AG04450 (cell line): ENCODE results near the gene C11orf24. TPM values are rescaled to one million over a fixed set of nuclear protein-coding genes. Genes with fewer than 3 reads are reported as not detected.

Experiments
- CTCF ChIA-PET: fragments of 300-600, 350-600 bp; formaldehyde crosslinking; extraction: SDS; loops from one replicate; lab custom pipeline; 2022; ENCODE audit warnings: antibody characterized with exemption, inconsistent platforms; lab: Charles Lee
- POLR2A ChIA-PET: fragments of 350-600 bp; formaldehyde crosslinking; extraction: SDS; loops from one replicate; lab custom pipeline; 2021; ENCODE audit warnings: antibody characterized with exemption, inconsistent platforms; lab: Yijun Ruan, JAX
- DNase-seq: peaks from one replicate; pipeline ENCODE4 v3.0.0-alpha.2; 2011; ENCODE audit warnings: low read depth, low spot score
- H3K27ac ChIP-seq: one replicate; pipeline ENCODE4 v1.5.1; 2012; ENCODE audit warnings: low read depth, low read length, control low read depth
- H3K27me3 ChIP-seq: one replicate; pipeline ENCODE4 v1.6.0; 2012; ENCODE audit warnings: low read length; ENCODE audit not compliant: control insufficient read depth, insufficient read depth
- H3K4me3 ChIP-seq: 2 replicates; pipeline ENCODE4 v1.5.1; 2011; ENCODE audit warnings: mild to moderate bottlenecking, low read depth, low read length, control low read depth
- H3K9me3 ChIP-seq: 2 replicates; pipeline ENCODE4 v1.5.1; 2012; ENCODE audit warnings: low read length; ENCODE audit not compliant: control insufficient read depth, insufficient read depth
- polyA minus RNA-seq: library from RNA; depleted of rRNA, polyadenylated mRNA; stranded (reverse); fragments of >200 nt; gene quantifications from 2 replicates; pipeline ENCODE4 v1.2.3, GENCODE V29; 2011; rRNA and poly(A)+ RNA removed
- polyA plus RNA-seq: library from polyadenylated mRNA; depleted of rRNA; stranded (reverse); fragments of >200 nt; gene quantifications from 2 replicates; pipeline ENCODE4 v1.2.3, GENCODE V29; 2011; rRNA removed
- TF ChIP-seq, protein P1 (sequence below): IDR thresholded peaks from 2 replicates; pipeline ENCODE4 v1.5.1; 2011; ENCODE audit warnings: low read depth, low read length, control low read depth, inconsistent platforms

Gene C11orf24
- polyA plus RNA-seq (39.1 and 58.9 TPM in 2 replicates), polyA minus RNA-seq (49.1 and 66.9 TPM in 2 replicates)

DNA sequence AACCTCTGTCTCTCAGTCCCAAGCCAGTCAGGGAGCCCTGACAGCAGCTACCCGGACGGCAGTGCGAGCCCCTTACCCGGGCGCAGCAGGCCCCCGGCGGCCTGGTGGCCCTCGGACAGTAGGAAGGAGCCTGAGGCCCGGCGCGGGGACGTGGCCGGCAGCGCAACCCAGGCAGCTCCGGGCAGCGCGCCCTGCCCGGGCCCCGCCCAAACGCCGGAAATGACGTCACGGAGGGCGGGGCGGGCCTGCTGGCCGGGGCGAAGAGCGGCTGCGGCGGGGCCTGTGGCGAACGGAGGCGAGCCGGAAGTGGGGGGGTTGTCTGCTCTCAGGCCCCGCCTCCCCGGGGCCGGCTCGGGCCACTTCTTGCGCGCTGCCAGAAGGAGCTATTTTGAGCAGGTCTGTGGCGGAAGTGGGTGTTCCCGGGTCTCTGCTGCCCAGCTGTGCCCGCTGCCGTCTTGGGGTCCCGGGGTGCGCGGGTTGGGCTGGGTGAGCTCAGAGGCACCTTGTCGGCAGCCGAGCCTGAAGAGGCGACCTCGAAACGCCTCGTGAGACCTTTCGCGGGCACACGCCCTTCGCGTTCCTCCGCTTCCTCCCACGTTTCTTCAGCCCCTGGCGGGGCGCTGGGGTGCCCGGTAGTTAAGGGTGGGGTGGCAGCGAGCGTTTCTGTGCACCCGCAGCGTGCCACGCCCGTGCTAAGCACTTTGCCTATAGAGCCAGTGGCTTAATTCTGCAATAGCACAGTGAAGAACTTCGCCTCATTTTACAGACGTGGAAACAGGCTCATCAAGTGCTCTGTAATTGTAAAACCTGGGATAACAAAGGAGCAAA is at the start of gene C11orf24:
C11orf24 (minus strand) TSS at position 193 of the 828 bp plus-strand sequence. CDS start 8,206 bp downstream, outside the sequence.
- Histone ChIP-seq H3K27me3 (no peaks in the 10 kb centered on the region), H3K9me3 (no peaks in the 10 kb centered on the region; the same call in 1 of the 2 replicates), H3K4me3 (peak within 1 kb of the TSS; percentile 95), H3K27ac (peak within 1 kb of the TSS; percentile 98)
- DNase-seq, result peak; percentile 82
- CTCF ChIA-PET, result interaction anchor here (0.6 to 3.6 kb wide), 3 partner anchors 15 to 84 kb away, joined by 10 to 23 read pairs (median 10); no protein-coding TSS in a partner anchor
- POLR2A ChIA-PET, result interaction anchor here (0.6 to 1.4 kb wide), 15 partner anchors 10 to 234 kb away, joined by 3 to 12 read pairs (median 3); partner anchors contain the start of genes PPP6R3 and TCIRG1
- TF ChIP-seq, protein P1, sequence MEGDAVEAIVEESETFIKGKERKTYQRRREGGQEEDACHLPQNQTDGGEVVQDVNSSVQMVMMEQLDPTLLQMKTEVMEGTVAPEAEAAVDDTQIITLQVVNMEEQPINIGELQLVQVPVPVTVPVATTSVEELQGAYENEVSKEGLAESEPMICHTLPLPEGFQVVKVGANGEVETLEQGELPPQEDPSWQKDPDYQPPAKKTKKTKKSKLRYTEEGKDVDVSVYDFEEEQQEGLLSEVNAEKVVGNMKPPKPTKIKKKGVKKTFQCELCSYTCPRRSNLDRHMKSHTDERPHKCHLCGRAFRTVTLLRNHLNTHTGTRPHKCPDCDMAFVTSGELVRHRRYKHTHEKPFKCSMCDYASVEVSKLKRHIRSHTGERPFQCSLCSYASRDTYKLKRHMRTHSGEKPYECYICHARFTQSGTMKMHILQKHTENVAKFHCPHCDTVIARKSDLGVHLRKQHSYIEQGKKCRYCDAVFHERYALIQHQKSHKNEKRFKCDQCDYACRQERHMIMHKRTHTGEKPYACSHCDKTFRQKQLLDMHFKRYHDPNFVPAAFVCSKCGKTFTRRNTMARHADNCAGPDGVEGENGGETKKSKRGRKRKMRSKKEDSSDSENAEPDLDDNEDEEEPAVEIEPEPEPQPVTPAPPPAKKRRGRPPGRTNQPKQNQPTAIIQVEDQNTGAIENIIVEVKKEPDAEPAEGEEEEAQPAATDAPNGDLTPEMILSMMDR, result no peak

DNA sequence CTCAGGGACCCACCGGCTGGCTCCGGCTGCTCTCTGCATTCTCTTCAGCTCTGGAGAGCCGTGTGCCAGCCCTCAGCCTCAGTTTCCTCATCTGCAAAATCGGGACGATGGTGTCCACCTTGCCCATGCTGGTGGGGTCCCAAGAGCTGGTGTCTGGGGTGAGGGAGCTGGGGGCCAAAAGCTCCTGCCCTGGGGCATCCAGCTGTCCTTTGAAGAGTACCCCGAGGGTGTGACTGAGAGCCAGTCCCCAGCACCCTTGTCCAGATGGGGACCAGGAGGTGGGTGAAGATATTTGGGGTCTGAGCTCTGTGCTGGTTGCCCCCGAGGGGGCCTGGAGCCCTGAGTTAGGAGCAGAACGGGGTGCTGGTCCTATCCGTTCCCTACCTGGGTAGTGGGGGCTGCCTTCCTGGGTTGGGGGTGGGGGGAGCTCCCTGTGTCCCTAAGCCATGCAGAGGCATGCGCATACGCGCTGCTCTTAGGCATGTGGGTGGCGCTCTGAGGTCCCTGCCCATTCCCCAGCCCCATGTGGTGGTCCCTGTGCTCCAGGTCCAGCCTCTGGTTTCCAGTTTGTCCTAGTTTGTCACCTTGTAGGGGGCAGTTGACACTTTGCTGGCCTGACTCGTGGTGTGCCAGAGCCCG is 45.5 kb upstream of the C11orf24 start:
- DNase-seq, result no peak
- no peaks in the 10 kb centered on the region for H3K27me3 ChIP-seq
- ChIA-PET CTCF (no interaction called here), POLR2A (interaction anchor here (0.6 kb wide), 1 partner anchor 43 kb away, joined by 3 read pairs; no protein-coding TSS in a partner anchor)
- TF ChIP-seq, protein P1, result no peak
- no peak overlapping the region for H3K27ac ChIP-seq
- H3K9me3 ChIP-seq, result no peaks in the 10 kb centered on the region
- no peak overlapping the region for H3K4me3 ChIP-seq

DNA sequence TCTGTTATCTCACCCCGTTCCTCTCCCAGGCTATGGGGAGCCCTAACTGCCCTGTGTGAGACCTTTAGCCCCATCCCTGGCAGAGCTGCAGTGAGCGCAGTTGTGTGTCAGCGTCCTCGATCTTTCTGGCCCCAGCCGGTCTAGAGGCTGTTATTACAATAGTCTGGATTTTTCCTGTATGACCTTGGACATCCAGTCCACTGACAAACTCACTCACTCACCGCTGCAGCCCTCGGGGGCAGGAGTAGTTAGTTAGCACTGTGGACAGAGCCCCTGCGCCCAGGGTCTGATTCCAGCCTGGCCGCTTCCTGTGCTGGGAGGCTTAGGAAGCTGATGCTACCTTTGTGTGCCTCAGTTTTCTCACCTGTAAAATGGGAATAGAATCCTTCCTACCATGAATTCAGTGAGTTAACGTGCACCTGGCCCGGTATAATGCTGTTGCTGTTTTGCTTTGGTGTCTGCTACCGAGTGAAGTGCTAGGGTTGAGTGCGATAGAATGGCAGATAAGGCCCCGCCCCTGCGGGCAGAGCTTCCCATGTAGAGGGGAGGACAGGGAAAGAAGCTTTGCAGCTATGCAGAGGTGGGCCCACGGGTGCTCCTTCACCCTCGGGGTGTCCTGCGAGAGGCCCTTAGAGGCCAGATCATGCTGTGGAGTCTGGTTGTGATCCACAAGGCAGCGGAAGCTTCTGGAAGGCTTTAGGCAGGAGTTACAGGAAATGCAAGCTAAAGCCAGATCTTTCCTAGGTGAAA is 43.6 kb upstream of the C11orf24 start:
- CTCF ChIA-PET, result interaction anchor here (1.0 kb wide), 1 partner anchor 17 kb away, joined by 3 read pairs; no protein-coding TSS in a partner anchor
- Histone ChIP-seq H3K27ac (peak overlapping the region; percentile 61), H3K9me3 (no peaks in the 10 kb centered on the region), H3K27me3 (no peaks in the 10 kb centered on the region), H3K4me3 (peak overlapping the region; percentile 76)
- POLR2A ChIA-PET, result no interaction called here
- TF ChIP-seq, protein P1, result no peak
- no peak for DNase-seq

DNA sequence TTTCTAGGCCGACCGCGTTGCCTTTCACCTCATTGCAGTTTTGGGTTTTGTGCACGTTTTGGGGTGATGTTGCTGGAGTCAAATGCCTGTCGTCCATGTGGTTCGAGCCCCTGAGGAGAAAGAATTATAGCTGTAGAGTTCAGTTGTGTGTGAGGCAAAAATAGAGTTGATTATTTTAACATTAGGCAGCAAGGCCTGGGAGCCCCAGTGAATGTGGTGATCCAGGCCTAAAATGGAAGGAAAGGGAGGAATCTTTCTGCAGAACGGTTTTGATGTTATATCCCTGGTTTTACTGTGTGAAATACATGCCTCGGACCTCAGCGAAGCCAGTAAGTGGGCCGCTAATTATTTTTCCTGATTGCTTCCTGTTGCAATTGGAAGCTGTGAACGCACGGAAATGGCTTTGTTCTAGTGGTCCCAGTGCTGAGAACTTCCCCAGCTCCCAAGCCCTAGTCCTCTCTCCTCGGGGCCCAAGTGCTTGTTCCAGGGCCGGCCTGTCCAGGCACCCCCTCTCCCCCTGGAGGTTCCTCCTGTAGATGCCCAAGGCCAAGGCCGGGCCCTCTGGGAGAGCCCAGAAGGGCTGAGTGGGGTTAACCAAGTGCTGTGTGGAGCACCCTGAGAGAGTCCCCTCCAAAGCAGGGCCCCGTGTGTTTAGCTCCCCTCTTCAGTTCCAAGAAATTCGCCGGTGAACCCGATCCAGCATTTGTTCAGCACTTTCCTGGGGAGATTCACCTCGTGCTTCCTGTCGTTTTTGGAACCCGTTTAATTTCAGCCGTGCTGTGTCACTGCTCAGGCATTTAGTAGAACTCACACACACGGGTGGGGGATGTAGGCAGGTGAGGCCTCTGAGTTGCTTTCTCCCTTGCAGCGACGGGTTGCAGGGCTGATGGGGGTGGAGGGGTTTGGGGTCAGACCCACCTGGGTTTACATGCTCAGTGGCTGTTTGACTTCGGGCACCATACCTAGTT is 42.7 kb upstream of the C11orf24 start:
- ChIA-PET POLR2A (interaction anchor here (1.0 kb wide), 1 partner anchor 66 kb away, joined by 3 read pairs; no protein-coding TSS in a partner anchor), CTCF (interaction anchor here (0.7 to 1.0 kb wide), 4 partner anchors 12 to 26 kb away, joined by 3 to 4 read pairs (median 4); no protein-coding TSS in a partner anchor)
- Histone ChIP-seq H3K4me3 (peak overlapping the region; percentile 76), H3K27ac (peak overlapping the region; percentile 61), H3K27me3 (no peaks in the 10 kb centered on the region), H3K9me3 (no peaks in the 10 kb centered on the region)
- TF ChIP-seq, protein P1, result no peak
- no peak for DNase-seq
